Body of pancreas (tissue), 4 donors: ENCODE results near the gene KREMEN1. TPM values are rescaled to one million over a fixed set of nuclear protein-coding genes. Genes with fewer than 3 reads are reported as not detected.

ENCODE experiments used
- ATAC-seq: fragments of 150-250 bp; one replicate; pipeline ENCODE4 v1.9.1; 2016
- DNase-seq, 4 donors: peaks; one replicate each; pipeline ENCODE4 v3.0.0-alpha.2; 2019
- H3K27ac ChIP-seq, 4 donors: fragments of 200-600 bp; sonication (generic); 1 replicate in 3 of 4; 2 replicates in 1 of 4; pipeline versions ENCODE4 v1.5.1 to v1.6.1; 2016 to 2019; ENCODE audit warnings: mild to moderate bottlenecking in 1 of 4, mixed read lengths in 1 of 4, moderate library complexity in 1 of 4
- H3K27me3 ChIP-seq, 2 donors: fragments of 200-600 bp; sonication (generic); one replicate each; pipeline ENCODE4 v1.6.0; 2016; ENCODE audit warnings: mild to moderate bottlenecking in 1 of 2
- H3K36me3 ChIP-seq, 2 donors: fragments of 200-600 bp; sonication (generic); replicated peaks in 1 of 2; 2 replicates each; pipeline ENCODE4 v1.5.1; 2016; ENCODE audit warnings: low read depth in 2 of 2; ENCODE audit not compliant: insufficient read depth in 1 of 2
- H3K4me1 ChIP-seq: fragments of 200-600 bp; sonication (generic); one replicate; pipeline ENCODE4 v1.6.0; 2016
- H3K4me3 ChIP-seq, 2 donors: fragments of 200-600 bp; sonication (generic); 1 replicate in 1 of 2; 2 replicates in 1 of 2; pipeline ENCODE4 v1.5.1; 2016 to 2019
- H3K9me3 ChIP-seq, 3 donors: fragments of 200-600 bp; sonication (generic); 1 replicate in 2 of 3; 2 replicates in 1 of 3; pipeline ENCODE4 v1.5.1; 2016
- POLR2A ChIP-seq, 3 donors: fragments of 450-650 bp; IDR thresholded peaks; one replicate each; pipeline ENCODE4 v1.6.1; 2016; ENCODE audit warnings: antibody characterized with exemption in 3 of 3, mild to moderate bottlenecking in 2 of 3
- WGBS, 2 donors: methylation state at CpG; one replicate each; pipeline ENCODE4 v1.1.5; 2017; 5-methylcytosine and 5-hydroxymethylcytosine counted together
- intact Hi-C: fragments of 100-400 bp; cut with DNase I; formaldehyde crosslinking; loops from one replicate; pipeline ENCODE4 v1.15.1; 2023
- total RNA-seq, 2 donors: library from RNA; depleted of rRNA; stranded (reverse); fragments of >200 nt; gene quantifications; one replicate each; pipeline ENCODE4 v1.1.0, GENCODE V29; 2016
- TF ChIP-seq, protein P1 (sequence below), 7 experiments: fragments of 450-650 bp in 4 of 7; fragments of 200-600 bp in 3 of 7; sonication (generic) in 3 of 7; IDR thresholded peaks; one replicate each; pipeline ENCODE4 v1.5.1; 2016 to 2019; ENCODE audit warnings: antibody characterized with exemption in 7 of 7

Gene KREMEN1
- total RNA-seq, 2 donors from 2014 or later: 6.6 to 7.3 TPM

DNA sequence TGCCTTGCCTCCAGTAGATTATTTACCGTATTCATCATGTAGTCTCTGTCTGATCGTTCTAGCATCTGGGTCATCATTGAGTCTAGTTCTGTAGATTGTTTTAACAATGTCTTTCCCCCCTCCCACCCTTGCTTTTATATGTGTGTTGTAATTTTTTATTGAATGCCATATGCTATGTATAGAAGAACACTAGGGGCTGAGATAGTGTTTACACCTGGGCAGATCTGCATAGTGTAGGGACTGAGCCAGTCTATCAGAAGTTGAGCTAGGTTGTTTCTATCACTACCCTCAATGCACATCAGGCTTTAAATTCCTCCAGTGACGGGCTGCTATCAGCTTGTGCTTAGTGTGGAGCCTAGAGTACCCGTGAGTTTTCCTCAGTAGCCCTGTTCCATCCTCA is 61.6 kb downstream of the KREMEN1 start:
- 91% methylated on average over 4 of the region's 4 CpGs for whole genome bisulfite sequencing, 2 donors
- TF ChIP-seq, protein P1, sequence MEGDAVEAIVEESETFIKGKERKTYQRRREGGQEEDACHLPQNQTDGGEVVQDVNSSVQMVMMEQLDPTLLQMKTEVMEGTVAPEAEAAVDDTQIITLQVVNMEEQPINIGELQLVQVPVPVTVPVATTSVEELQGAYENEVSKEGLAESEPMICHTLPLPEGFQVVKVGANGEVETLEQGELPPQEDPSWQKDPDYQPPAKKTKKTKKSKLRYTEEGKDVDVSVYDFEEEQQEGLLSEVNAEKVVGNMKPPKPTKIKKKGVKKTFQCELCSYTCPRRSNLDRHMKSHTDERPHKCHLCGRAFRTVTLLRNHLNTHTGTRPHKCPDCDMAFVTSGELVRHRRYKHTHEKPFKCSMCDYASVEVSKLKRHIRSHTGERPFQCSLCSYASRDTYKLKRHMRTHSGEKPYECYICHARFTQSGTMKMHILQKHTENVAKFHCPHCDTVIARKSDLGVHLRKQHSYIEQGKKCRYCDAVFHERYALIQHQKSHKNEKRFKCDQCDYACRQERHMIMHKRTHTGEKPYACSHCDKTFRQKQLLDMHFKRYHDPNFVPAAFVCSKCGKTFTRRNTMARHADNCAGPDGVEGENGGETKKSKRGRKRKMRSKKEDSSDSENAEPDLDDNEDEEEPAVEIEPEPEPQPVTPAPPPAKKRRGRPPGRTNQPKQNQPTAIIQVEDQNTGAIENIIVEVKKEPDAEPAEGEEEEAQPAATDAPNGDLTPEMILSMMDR (IDR thresholded peaks at IDR 0.05): no peak
- TF ChIP-seq POLR2A (IDR thresholded peaks at IDR 0.05): no peak
- DNase-seq (no peak), ATAC-seq (no peak)
- H3K9me3 ChIP-seq: no peaks in the 10 kb centered on the region
- no peak overlapping the region for H3K4me3 ChIP-seq
- no peaks in the 10 kb centered on the region for H3K36me3 ChIP-seq
- no peak overlapping the region for H3K27ac ChIP-seq
- no peaks in the 10 kb centered on the region for H3K27me3 ChIP-seq
- no peaks in the 10 kb centered on the region for H3K4me1 ChIP-seq
- intact Hi-C loops: no loop called here

- Histone ChIP-seq H3K27me3 (no peaks in the 10 kb centered on the region), H3K9me3 (no peaks in the 10 kb centered on the region), H3K4me1 (no peaks in the 10 kb centered on the region), H3K27ac (no peak overlapping the region), H3K4me3 (no peak overlapping the region), H3K36me3 (no peaks in the 10 kb centered on the region)
- 85 to 89% methylated on average over 19 to 31 of the region's 31 CpGs for WGBS, 2 donors
- ATAC-seq (no peak), DNase-seq (no peak)
- TF ChIP-seq POLR2A (IDR thresholded peaks at IDR 0.05): no peak
- TF ChIP-seq, protein P1 (IDR thresholded peaks at IDR 0.05): no peak
- intact Hi-C loops: no loop called here
These were observed 64.2 kb downstream of the KREMEN1 start for GRCh38 chr22:29136782-29137700.

GRCh38 chr22:29138556-29139305 is 65.9 kb downstream of the KREMEN1 start:
- H3K27me3 ChIP-seq: no peaks in the 10 kb centered on the region
- no peaks in the 10 kb centered on the region for H3K9me3 ChIP-seq
- DNase-seq (no peak), ATAC-seq (no peak)
- intact Hi-C loops: no loop called here
- no peak overlapping the region for H3K27ac ChIP-seq
- TF ChIP-seq POLR2A (IDR thresholded peaks at IDR 0.05): no peak
- TF ChIP-seq, protein P1 (IDR thresholded peaks at IDR 0.05): no peak
- H3K4me3 ChIP-seq: no peak overlapping the region
- H3K4me1 ChIP-seq: no peaks in the 10 kb centered on the region
- no peaks in the 10 kb centered on the region for H3K36me3 ChIP-seq
- WGBS, 2 donors: 86 to 96% methylated on average over 12 to 13 of the region's 13 CpGs

GRCh38 chr22:29139965-29140782 is 67.3 kb downstream of the KREMEN1 start:
- ATAC-seq (peak; percentile 48), DNase-seq (no peak)
- Histone ChIP-seq H3K9me3 (no peaks in the 10 kb centered on the region), H3K27me3 (no peaks in the 10 kb centered on the region), H3K4me3 (no peak overlapping the region), H3K36me3 (no peaks in the 10 kb centered on the region), H3K4me1 (no peaks in the 10 kb centered on the region), H3K27ac (no peak overlapping the region)
- intact Hi-C loops: no loop called here
- 64% methylated on average over 8 of the region's 8 CpGs for WGBS, 2 donors
- TF ChIP-seq, protein P1 (IDR thresholded peaks at IDR 0.05): no peak
- no peak for TF ChIP-seq POLR2A (IDR thresholded peaks at IDR 0.05)
